ENCODE data around the gene SIVA1. TPM values are rescaled to one million over a fixed set of nuclear protein-coding genes. Genes with fewer than 3 reads are reported as not detected.
A peak's percentile ranks its signal among the peaks of the same experiment; 100 is the strongest.

Gene SIVA1
- total RNA-seq, 2 experiments from 2014 or later, result 137 to 147 TPM

- Mint-ChIP-seq H3K27ac (no peak overlapping the region), H3K4me1 (peaks cover 9% of the 10 kb centered on the region), H3K36me3 (peaks cover 23% of the 10 kb centered on the region), H3K27me3 (no peaks in the 10 kb centered on the region), H3K4me3 (no peak overlapping the region), H3K9me3 (peaks cover 3% of the 10 kb centered on the region)
- DNase-seq, result no peak
These were observed 14.6 kb downstream of the SIVA1 start for GRCh38 chr14:104767634-104767918.

- Mint-ChIP-seq H3K4me1 (peaks cover 9% of the 10 kb centered on the region), H3K4me3 (no peak overlapping the region), H3K9me3 (peaks cover 3% of the 10 kb centered on the region), H3K27me3 (no peaks in the 10 kb centered on the region), H3K27ac (peak overlapping the region; percentile 46), H3K36me3 (peaks cover 23% of the 10 kb centered on the region)
- DNase-seq, result peak; percentile 90
These were observed 15.7 kb downstream of the SIVA1 start for GRCh38 chr14:104768437-104769323.

GRCh38 chr14:104769324-104770071 lies 16.6 kb downstream of the SIVA1 start:
- H3K27ac Mint-ChIP-seq, result peak overlapping the region; percentile 56
- no peak for DNase-seq
- peaks cover 9% of the 10 kb centered on the region for H3K4me1 Mint-ChIP-seq
- H3K4me3 Mint-ChIP-seq, result no peak overlapping the region
- H3K36me3 Mint-ChIP-seq, result peaks cover 23% of the 10 kb centered on the region
- peaks cover 3% of the 10 kb centered on the region for H3K9me3 Mint-ChIP-seq
- no peaks in the 10 kb centered on the region for H3K27me3 Mint-ChIP-seq

GRCh38 chr14:104770072-104770579 lies 17.2 kb downstream of the SIVA1 start:
- no peak overlapping the region for H3K27ac Mint-ChIP-seq
- no peak overlapping the region for H3K4me3 Mint-ChIP-seq
- H3K36me3 Mint-ChIP-seq, result peaks cover 25% of the 10 kb centered on the region
- no peak for DNase-seq
- peaks cover 9% of the 10 kb centered on the region for H3K4me1 Mint-ChIP-seq
- H3K9me3 Mint-ChIP-seq, result peaks cover 3% of the 10 kb centered on the region
- H3K27me3 Mint-ChIP-seq, result no peaks in the 10 kb centered on the region

GRCh38 chr14:104770851-104771272 lies 17.9 kb downstream of the SIVA1 start:
- Mint-ChIP-seq H3K9me3 (peaks cover 3% of the 10 kb centered on the region), H3K27ac (no peak overlapping the region), H3K36me3 (peaks cover 23% of the 10 kb centered on the region), H3K4me3 (no peak overlapping the region), H3K4me1 (peaks cover 9% of the 10 kb centered on the region), H3K27me3 (no peaks in the 10 kb centered on the region)
- no peak for DNase-seq

- DNase-seq, result no peak
- peaks cover 3% of the 10 kb centered on the region for H3K9me3 Mint-ChIP-seq
- H3K36me3 Mint-ChIP-seq, result peaks cover 23% of the 10 kb centered on the region
- H3K4me1 Mint-ChIP-seq, result peaks cover 9% of the 10 kb centered on the region
- no peak overlapping the region for H3K27ac Mint-ChIP-seq
- no peak overlapping the region for H3K4me3 Mint-ChIP-seq
- H3K27me3 Mint-ChIP-seq, result no peaks in the 10 kb centered on the region
These were observed 18.4 kb downstream of the SIVA1 start for GRCh38 chr14:104771374-104771773.

GRCh38 chr14:104771918-104772706 lies 19.2 kb downstream of the SIVA1 start:
- no peak overlapping the region for H3K4me3 Mint-ChIP-seq
- H3K9me3 Mint-ChIP-seq, result peaks cover 3% of the 10 kb centered on the region
- H3K27me3 Mint-ChIP-seq, result no peaks in the 10 kb centered on the region
- no peak for DNase-seq
- peaks cover 27% of the 10 kb centered on the region for H3K36me3 Mint-ChIP-seq
- peaks cover 9% of the 10 kb centered on the region for H3K4me1 Mint-ChIP-seq
- H3K27ac Mint-ChIP-seq, result no peak overlapping the region

- peaks cover 3% of the 10 kb centered on the region for H3K9me3 Mint-ChIP-seq
- no peak overlapping the region for H3K4me3 Mint-ChIP-seq
- no peaks in the 10 kb centered on the region for H3K27me3 Mint-ChIP-seq
These were observed 20.0 kb downstream of the SIVA1 start for GRCh38 chr14:104772707-104773504.

GRCh38 chr14:104773505-104774452 lies 20.8 kb downstream of the SIVA1 start:
- H3K4me1 Mint-ChIP-seq, result peaks cover 8% of the 10 kb centered on the region
- no peak for DNase-seq
- H3K27me3 Mint-ChIP-seq, result no peaks in the 10 kb centered on the region
- H3K9me3 Mint-ChIP-seq, result peaks cover 3% of the 10 kb centered on the region
- H3K4me3 Mint-ChIP-seq, result no peak overlapping the region
- H3K36me3 Mint-ChIP-seq, result peaks cover 27% of the 10 kb centered on the region
- H3K27ac Mint-ChIP-seq, result no peak overlapping the region

More at GRCh38 chr14:104772707-104773504, 20.0 kb downstream of the SIVA1 start:
- DNase-seq, result no peak
- H3K27ac Mint-ChIP-seq, result no peak overlapping the region
- H3K4me1 Mint-ChIP-seq, result peaks cover 9% of the 10 kb centered on the region
- peaks cover 27% of the 10 kb centered on the region for H3K36me3 Mint-ChIP-seq

- no peak overlapping the region for H3K27ac Mint-ChIP-seq
- H3K36me3 Mint-ChIP-seq, result peaks cover 27% of the 10 kb centered on the region
- DNase-seq, result no peak
- H3K27me3 Mint-ChIP-seq, result no peaks in the 10 kb centered on the region
- peaks cover 3% of the 10 kb centered on the region for H3K9me3 Mint-ChIP-seq
- no peak overlapping the region for H3K4me3 Mint-ChIP-seq
- peaks cover 3% of the 10 kb centered on the region for H3K4me1 Mint-ChIP-seq
These were observed 21.6 kb downstream of the SIVA1 start for GRCh38 chr14:104774453-104775072.

- Mint-ChIP-seq H3K4me3 (no peak overlapping the region), H3K27me3 (no peaks in the 10 kb centered on the region), H3K27ac (no peak overlapping the region), H3K36me3 (peaks cover 22% of the 10 kb centered on the region), H3K9me3 (peaks cover 3% of the 10 kb centered on the region), H3K4me1 (no peaks in the 10 kb centered on the region)
- DNase-seq, result no peak
These were observed 22.1 kb downstream of the SIVA1 start for GRCh38 chr14:104775073-104775489.

- H3K27me3 Mint-ChIP-seq, result no peaks in the 10 kb centered on the region
- H3K27ac Mint-ChIP-seq, result no peak overlapping the region
- H3K9me3 Mint-ChIP-seq, result no peaks in the 10 kb centered on the region
- H3K36me3 Mint-ChIP-seq, result peaks cover 12% of the 10 kb centered on the region
- no peaks in the 10 kb centered on the region for H3K4me1 Mint-ChIP-seq
- H3K4me3 Mint-ChIP-seq, result no peak overlapping the region
- no peak for DNase-seq
These were observed 23.5 kb downstream of the SIVA1 start for GRCh38 chr14:104776481-104776880.

Data from activated naive CD8-positive, alpha-beta T cell treated with anti-CD3 and anti-CD28 coated beads for 36 hours (primary cell).